GM20431 (cell line): Measurements from ENCODE around the gene FNIP2.

ENCODE experiments used
- in situ Hi-C: fragments of 300-500 bp; cut with MseI, MboI; formaldehyde crosslinking; loops from one replicate; pipeline ENCODE4 v1.15.0; 2020; ENCODE audit warnings: low sequenced_read_pairs; ENCODE audit not compliant: unreplicated experiment

The FNIP2 gene

DNA sequence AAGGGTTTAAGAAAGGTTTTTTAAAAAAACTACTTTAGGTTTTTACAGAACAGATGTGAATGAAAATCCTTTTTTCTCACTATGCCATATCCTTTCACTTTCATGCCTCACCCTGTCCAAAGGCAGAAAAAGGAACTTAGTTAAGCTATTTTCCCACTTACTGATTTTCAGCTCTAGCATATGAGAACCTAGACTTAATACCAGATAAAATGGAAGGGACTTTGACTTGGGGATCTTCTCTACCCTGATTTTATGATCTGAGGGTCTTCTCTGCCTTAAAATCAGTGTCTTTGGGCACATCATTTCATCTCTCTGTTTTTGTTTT lies 42.4 kb downstream of the FNIP2 start:
- in situ Hi-C loops, result no loop called here

DNA sequence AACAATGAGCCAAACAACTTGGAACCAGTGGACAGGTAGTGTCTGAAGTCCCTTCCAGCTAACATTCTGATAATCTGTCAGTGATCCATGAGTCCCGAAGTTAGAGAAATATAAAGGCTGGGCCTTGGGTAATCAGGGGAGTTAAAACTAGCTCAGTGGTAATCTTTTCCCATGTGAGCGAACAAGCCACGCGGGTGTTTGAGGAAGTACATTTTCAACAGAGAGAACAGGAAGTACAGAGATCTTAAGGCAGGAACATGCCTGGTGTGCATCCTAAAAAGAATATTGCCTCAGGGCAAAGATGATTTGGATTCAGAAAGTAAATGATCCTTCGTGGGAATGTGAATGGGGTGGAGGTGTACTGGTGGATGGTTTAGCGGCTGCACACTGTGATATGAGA lies 42.9 kb downstream of the FNIP2 start:
- in situ Hi-C loops, result no loop called here

DNA sequence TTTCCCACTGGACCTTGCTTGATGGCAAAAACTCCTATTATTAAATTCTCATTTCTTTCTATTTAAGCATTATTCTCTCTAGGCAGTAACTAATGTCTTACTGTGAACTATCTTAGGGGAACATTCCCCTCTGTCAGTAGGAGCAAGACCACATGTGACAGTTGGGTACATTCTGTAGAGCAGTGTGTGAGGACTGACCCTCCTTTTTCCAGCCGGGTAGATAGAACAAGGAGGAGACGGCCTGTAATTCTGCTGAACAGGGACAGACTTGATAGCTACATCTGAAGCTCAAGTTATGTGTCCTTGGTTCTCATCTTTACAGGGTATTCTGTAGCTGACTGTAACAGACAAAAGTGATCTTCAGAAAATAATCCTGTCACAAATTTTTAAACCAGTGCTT lies 43.3 kb downstream of the FNIP2 start:
- in situ Hi-C loops, result no loop called here

DNA sequence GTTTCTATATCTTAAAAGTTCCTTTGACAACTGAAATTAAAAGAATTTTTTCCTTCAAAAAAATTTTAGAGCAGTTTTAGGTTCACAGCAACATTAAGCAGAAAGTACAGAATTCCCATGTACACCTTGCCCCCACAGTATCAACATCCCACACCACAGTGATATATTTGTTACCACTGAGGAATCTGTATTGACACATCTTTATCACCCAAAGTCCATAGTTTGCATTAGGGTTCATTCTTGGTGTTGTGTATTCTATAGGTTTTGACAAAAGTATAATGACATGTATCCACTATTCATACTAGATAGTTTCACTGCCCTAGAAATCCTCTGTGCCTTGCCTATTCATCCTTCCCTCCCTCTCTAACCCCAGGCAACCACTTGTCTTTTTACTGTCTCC lies 43.7 kb downstream of the FNIP2 start:
- in situ Hi-C loops, result no loop called here

DNA sequence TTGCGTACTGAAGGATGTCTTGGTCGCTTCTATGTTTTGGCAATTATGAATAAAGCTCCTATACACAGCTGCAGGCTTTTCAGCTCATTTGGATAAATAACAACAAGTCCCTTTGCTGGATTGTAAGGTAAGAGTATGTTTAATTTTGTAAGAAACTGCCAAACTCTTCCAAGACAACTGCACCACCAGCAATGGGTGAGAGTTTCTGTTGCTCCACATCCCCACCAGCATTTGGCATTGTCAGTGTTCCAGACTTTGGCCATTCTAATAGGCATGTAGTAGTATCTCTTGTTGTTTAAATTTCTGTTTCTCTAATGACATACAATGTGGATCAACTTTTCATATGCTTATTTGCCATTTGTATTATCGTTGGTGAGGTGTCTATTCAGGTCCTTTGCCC lies 44.3 kb downstream of the FNIP2 start:
- in situ Hi-C loops, result no loop called here

DNA sequence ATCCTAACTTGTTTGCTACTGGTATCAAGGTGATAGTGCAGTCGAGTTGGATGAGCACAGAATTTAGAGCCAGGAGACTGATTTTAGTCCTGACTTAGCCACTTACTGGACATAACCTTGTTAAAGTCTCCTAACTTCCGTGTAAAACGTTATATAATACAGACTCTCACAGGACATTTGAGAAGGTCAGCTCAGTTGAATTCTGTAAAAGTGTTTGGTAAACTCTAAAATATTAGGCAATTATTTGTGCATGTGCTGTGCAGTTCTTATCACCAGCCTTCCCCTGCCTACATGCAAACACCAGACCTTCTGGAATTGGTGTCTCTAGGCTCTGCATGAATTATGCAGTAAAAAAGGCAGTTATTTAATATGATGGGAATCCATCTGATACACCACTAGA lies 45.4 kb downstream of the FNIP2 start:
- in situ Hi-C loops, result no loop called here

DNA sequence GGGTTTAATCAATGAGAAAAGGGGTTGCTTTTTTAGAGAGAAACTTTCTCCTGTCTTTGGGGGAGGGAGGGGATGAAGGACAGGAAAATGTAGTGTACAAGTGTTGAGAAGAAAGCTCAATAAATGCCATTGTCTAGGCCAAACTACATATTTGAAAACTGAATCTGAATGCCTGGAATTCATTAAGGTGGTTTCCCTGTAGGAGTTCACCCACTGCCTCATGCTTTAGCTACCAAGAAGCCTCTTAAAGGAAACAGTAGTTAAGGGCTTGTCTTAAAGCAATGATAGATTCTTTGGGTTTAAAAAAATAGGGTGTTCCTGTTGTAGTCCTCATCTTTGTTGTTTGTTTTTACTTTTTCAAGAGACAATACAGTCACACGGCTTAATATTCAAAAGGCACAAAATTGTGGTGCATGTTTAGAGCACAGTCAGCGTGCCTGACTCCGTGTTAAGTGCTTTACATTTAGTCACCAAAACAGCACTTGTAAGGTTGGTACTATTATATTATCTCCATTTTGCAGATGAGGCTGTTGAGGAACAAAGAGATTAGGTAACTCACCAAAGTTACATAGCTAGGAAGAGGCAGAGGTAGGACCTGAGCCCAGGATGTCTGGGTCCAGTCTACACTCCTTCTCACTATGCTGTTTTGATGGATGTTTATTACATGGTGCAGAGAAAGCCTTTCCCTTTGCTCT lies 46.0 kb downstream of the FNIP2 start:
- in situ Hi-C loops, result no loop called here

DNA sequence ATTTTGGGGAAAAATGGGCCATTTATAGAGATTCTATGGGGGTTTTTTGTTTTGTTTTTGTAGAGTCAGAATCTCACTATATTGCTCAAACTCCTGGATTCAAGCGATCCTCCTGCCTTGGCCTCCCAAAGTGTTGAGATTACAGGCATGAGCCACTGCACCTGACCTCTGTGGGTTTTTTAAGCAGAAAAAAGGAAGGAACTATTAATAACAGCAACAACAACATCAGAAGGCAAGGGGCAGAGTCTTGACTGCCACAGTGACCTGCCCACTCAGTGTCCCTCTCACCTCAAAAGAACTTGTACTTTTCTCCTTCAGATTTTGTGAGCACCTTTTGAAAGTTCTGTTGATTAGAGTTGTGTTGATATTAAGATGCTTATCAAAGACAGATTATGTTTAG lies 48.1 kb downstream of the FNIP2 start:
- in situ Hi-C loops, result no loop called here

DNA sequence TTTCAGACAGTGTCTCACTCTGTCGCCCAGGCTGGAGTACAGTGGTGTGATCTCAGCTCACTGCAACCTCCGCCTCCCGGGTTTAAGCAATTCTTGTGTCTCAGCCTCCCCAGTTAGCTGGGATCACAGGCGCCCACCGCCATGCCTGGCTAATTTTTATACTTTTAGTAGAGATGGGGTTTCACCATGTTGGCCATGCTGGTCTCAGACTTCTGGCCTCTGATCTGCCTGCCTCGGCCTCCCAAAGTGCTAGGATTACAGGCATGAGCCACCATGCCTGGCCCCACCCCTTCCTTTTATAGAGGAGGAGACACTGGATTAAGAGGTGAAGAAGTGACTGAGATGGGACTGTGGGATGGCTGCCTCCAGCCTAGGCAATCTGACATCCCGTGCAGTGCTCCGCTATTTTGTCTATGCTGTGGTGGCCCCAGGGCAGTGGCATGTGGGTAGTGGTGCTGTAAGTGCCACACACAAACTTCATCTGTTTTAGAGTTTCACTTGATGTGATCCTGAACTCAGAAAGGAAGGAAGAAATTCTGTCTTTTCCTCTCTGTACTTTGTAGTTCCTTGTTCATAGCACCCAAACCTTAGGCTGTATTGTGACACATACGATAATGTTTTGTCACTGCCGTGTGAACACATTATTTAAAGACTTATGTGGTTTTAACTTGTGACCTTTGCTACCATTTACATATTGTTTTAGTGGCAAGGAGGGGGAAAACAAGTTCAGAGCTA lies 48.9 kb downstream of the FNIP2 start:
- in situ Hi-C loops, result no loop called here

DNA sequence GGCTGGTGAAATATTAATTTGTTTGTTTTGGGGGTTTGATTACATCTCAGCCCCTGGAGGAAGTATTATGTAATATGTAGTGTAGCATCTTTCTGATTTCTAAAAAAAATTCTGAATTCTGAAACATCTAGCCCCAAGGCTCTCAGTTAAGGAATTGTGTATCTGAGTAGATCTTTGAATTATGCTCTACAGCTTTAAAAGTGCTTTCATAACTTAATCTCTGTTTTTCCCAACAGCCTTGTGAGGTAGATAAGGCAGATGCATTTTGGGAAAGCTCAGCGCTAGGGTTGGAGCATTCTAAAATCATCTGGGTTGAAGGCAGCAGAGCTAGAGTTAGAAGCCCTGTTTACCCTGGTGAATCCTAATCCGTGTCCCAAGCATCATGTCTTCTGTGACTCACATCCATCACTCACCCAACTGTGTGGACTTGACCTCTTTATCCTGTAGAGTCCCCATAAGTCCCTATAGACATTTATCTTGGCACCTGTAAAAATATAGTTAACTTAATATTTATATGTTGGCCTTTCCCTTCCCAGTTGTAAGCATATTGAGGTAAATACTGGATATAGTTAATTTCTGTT lies 49.8 kb downstream of the FNIP2 start:
- in situ Hi-C loops, result no loop called here

DNA sequence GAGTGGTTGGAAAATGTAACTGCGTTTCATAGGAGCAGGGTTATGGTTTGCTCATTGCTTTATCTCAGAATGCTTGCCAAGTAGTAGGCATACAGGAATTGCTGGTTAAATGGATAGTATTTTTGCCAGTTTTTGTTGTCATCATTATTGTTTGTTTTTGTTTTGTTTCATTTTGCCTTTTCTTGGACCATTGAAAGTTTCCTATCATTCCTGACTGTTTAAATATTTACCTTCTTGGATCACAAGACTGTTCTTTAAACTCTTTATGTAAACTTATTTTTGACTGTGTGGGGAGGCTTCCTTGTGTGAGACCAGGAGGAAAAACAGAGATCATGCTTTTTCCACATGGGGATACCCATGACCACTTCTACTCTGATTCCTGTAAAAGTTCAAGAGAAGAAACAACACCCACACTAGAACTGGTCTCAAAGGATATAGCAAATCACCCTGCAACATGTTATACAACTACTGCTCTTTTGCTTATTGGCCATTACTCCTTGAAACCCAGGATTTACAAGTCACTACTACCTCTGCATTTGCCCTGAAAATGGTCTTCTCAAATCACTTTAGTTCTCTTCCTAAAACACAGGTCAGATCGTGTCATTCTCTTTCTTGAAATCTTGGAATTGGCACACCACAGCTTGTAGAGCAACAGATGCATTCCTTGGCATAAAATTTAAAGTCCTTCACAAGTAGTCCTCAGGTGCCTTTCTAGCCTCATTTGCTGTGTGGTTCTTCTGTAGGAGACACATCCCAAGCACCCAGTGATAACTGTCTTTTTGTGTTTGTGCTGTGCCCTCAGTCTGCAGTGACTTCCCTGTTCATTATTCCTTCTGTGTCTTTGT lies 51.3 kb downstream of the FNIP2 start:
- in situ Hi-C loops, result no loop called here

DNA sequence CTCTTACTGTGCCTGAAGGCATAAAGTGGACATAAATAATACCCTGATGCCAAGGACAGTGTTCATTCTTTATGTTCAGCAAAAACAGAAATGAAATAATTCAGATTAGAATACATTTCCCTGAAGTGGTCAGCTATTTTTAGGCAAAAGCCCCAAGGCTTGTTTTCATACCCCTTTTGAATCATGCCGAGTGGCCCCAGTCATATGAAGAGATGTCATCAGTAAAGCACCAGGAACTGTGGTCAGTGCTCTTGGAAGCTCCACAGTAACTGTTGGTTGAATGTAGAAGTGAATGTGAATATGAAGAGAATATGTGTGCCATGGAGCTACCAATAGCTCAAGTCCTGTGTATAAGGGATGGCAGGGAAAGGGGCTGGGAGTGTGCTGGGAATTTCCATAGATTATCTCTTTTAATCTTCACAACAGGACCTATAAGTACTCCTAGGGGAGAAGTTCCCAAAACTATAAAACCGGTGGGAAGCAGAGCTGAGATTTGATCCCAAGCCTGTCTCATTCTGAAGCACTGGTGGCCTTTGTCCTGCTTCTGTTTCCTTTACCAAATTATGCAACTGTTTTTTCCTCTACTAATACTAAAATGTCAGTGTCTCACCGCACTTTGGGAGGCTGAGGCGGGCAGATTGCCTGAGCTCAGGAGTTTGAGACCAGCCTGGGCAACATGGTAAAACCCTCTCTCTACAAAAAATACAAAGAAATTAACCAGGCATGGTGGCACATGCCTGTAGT lies 52.6 kb downstream of the FNIP2 start:
- in situ Hi-C loops, result no loop called here

DNA sequence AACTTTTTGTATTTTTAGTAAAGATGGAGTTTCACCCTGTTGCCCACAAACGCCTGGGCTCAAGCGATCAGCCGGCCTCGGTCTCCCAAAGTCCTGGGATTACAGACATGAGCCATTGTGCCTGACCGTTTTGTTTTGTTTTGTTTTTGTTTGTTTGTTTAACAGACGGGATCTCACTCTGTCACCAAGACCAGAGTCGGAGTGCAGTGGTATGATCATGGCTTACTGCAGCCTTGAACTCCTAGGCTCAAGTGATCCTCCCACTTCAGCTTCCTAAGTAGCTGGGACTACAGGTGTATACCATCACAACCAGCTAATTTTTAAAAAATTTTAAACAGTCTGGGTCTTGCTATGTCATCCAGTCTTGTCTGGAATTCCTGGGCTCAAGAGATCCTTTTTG lies 53.5 kb downstream of the FNIP2 start:
- in situ Hi-C loops, result no loop called here

DNA sequence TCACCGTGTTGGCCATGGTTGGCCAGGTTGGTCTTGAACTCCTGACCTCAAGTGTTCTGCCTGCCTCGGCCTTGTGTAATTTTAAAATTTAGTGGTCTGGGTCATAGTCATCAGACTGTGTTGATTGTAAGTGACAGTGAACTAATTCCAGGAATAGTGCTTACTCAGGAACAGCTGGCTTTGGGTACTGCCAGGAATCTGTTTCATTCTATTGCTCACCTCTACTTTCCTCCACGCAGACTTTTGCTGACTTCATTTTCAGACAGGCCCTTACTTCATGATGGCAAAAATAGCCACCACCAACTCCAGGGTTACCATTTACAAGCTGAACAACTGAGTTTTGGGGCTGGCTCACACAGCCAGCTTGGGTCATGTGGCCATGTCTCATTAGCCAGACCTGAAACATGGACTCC lies 54.6 kb downstream of the FNIP2 start:
- in situ Hi-C loops, result no loop called here

DNA sequence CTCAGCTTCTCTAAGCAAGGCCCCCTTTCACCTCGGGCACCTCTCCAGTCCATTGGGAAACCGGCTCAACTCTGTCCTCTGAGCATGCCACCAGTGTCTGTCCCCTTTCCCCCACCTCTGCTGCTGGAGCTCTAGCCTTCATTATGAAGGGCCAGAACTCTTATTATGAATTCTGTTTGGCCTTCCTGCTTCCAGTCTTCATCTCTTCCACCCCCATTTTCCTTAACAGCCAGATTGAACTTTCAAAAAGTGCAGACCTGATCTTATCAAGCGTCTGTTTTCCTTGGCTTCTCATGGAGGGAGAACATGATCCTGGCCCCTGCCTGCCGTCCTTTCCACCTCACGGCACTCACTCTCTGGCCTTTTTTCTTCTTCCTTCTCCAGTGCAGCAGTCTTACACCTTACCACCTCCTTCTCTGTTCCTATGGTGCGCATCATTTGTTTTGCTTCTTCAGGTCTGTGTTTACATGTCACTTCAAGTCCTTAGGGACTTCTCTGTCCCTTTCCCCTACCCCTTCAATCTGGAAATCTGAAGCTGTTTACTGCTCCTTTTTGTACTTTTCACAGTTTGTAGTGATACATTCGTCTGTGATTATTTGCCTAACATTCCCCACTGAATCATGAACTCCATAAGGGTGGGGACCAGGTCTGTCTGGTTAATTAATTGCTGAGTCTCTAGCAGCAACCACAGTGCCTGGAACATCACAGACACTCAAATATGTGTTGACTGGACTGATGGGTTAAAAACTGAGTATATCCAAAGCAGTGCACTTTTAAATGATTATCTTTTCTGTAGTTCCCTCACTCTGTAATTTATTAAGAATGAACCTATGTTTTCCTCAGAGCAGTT lies 55.8 kb downstream of the FNIP2 start:
- in situ Hi-C loops, result loop anchor here (25.0 kb wide), 1 partner anchor 87 kb away; no protein-coding TSS in a partner anchor

DNA sequence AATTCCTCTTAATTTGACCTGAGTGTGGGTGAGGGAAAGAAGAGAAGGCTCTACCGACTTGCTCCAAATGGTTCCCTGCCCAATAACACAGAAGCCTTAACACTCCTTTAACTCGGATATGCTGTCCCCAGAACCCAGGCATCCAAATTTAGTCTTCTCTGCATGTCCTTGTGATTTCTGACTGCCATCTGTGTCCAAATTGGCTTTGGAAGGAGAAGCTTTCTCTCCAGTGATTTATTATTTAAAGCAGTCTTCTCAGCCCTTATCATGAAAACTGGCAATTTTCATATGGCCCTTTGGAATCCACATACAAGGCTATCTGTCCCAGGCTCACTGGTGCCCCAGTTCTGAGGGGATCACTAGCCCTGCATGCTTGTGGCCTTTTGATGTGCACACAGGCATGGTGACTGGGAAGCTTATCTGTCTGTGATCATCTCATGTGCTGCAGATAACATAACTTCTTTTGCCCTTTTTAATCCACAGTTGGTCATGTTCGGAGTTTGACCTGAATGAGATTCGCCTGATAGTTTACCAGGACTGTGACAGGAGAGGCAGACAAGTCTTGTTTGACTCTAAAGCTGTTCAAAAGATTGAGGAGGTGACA lies 56.7 kb downstream of the FNIP2 start:
- in situ Hi-C loops, result loop anchor here (25.0 kb wide), 1 partner anchor 88 kb away; no protein-coding TSS in a partner anchor

DNA sequence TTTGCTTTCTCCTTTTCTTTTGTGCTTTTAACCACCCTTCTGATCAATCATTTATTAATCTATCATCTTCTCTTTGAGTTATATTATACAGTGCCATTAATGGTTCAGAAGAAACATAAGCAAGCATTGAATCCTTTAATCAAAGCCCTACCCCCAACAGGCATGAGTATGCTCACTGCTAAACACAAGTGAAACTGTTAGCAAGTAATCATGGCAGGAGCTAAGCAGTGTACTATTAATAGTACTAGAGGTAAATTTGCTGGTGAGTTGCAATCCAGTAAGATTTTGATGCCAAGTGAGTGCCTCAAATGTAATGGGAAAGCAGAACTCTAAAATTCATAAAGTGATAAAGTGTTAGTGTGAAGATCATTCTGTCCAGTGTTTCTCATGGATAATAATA lies 57.2 kb downstream of the FNIP2 start:
- in situ Hi-C loops, result loop anchor here (25.0 kb wide), 1 partner anchor 89 kb away; no protein-coding TSS in a partner anchor

DNA sequence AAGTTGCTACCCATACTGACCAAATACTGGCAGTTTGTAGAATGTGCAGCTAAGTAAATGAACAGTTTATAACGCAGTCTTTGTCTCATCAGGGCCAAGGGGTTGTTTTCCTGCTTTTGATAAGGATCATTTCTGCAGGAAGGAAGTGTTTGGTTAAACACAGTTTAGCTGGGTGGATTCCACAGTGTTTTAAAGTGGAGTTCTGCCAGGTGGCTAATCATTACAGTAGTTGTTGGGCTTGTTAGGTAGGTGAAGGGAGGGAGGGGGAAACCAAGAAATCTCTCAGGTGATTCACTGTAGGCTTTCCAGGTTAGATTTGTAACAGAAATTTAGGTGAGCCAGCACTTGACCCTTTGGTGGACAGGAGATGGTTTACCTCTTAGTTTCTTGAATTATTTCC lies 58.1 kb downstream of the FNIP2 start:
- in situ Hi-C loops, result loop anchor here (25.0 kb wide), 1 partner anchor 90 kb away; no protein-coding TSS in a partner anchor
